CD8-positive, alpha-beta memory T cell (primary cell): ENCODE measurements around the gene XRCC4. TPM values are rescaled to one million over a fixed set of nuclear protein-coding genes. Genes with fewer than 3 reads are reported as not detected.

Source experiments
- CTCF ChIA-PET: fragments of 350-600 bp; sonication (Branson Sonifier 250); formaldehyde crosslinking; loops from one replicate; lab custom pipeline; 2021; ENCODE audit warnings: antibody characterized with exemption; lab: Charles Lee
- POLR2A ChIA-PET: fragments of 350-600 bp; sonication (Branson Sonifier 250); formaldehyde crosslinking; loops from one replicate; lab custom pipeline; 2021; ENCODE audit warnings: antibody characterized with exemption; lab: Charles Lee
- DNase-seq, 5 donors: peaks; one replicate each; pipeline versions ENCODE4 v3.0.0 to v3.0.0-alpha.2; 2020 to 2022; ENCODE audit warnings: mixed read lengths in 1 of 5
- H3K27ac ChIP-seq: one replicate; pipeline ENCODE4 v1.7.0; 2013; ENCODE audit warnings: low read depth, mild to moderate bottlenecking, low read length, moderate library complexity
- H3K27me3 ChIP-seq: 2 replicates; pipeline ENCODE4 v1.7.0; 2013; ENCODE audit warnings: low read length, mild to moderate bottlenecking; ENCODE audit not compliant: insufficient read depth, poor library complexity, severe bottlenecking
- H3K36me3 ChIP-seq: 2 replicates; pipeline ENCODE4 v1.7.0; 2013; ENCODE audit warnings: mild to moderate bottlenecking, low read length, moderate library complexity; ENCODE audit not compliant: insufficient read depth
- H3K4me1 ChIP-seq: 2 replicates; pipeline ENCODE4 v1.7.0; 2013; ENCODE audit warnings: mild to moderate bottlenecking, low read length, moderate library complexity; ENCODE audit not compliant: insufficient read depth
- H3K4me3 ChIP-seq: 2 replicates; pipeline ENCODE4 v1.7.0; 2013; ENCODE audit warnings: mild to moderate bottlenecking, low read length
- H3K9me3 ChIP-seq: 2 replicates; pipeline ENCODE4 v1.7.0; 2013; ENCODE audit warnings: mild to moderate bottlenecking, low read length
- H3K27ac Mint-ChIP-seq, 8 donors: one replicate each; pipeline ENCODE4 v1.8.0; 2020 to 2021; ENCODE audit warnings: mixed read lengths in 8 of 8, mild to moderate bottlenecking in 6 of 8, inconsistent platforms in 3 of 8, moderate library complexity in 3 of 8
- H3K27me3 Mint-ChIP-seq, 2 donors: one replicate each; pipeline ENCODE4 v1.8.0; 2020 to 2021; ENCODE audit warnings: mixed read lengths in 2 of 2, mild to moderate bottlenecking in 1 of 2, moderate library complexity in 1 of 2
- H3K36me3 Mint-ChIP-seq, 3 donors: one replicate each; pipeline ENCODE4 v1.8.0; 2020 to 2021; ENCODE audit warnings: mixed read lengths in 3 of 3, inconsistent platforms in 1 of 3, mild to moderate bottlenecking in 1 of 3
- H3K4me1 Mint-ChIP-seq, 3 donors: one replicate each; pipeline ENCODE4 v1.8.0; 2020 to 2021; ENCODE audit warnings: mixed read lengths in 3 of 3, inconsistent platforms in 1 of 3, mild to moderate bottlenecking in 1 of 3
- H3K4me3 Mint-ChIP-seq, 7 donors: one replicate each; pipeline ENCODE4 v1.8.0; 2020 to 2021; ENCODE audit warnings: mixed read lengths in 7 of 7, mild to moderate bottlenecking in 6 of 7, moderate library complexity in 4 of 7, inconsistent platforms in 2 of 7
- H3K9me3 Mint-ChIP-seq, 5 donors: one replicate each; pipeline ENCODE4 v1.8.0; 2020 to 2022; ENCODE audit warnings: mixed read lengths in 5 of 5, mild to moderate bottlenecking in 3 of 5, moderate library complexity in 2 of 5, inconsistent platforms in 1 of 5
- polyA plus RNA-seq: library from polyadenylated mRNA; unstranded; fragments of 300-500 nt; fragmentation: Illumina TruSeq; gene quantifications from one replicate; pipeline ENCODE4 v1.2.3, GENCODE V29; 2021
- total RNA-seq, 2 experiments: library from RNA; stranded (reverse); gene quantifications; one replicate each; pipeline ENCODE4 v1.2.3, GENCODE V29; 2021

XRCC4 gene
- total and polyA plus RNA-seq, 3 experiments from 2014 or later: 6.9 to 10.0 (median 8.3) TPM

GRCh38 chr5:83125560-83125959, 48.2 kb downstream of the XRCC4 start:
- Mint-ChIP-seq H3K4me3 (no peak overlapping the region), H3K4me1 (no peaks in the 10 kb centered on the region), H3K36me3 (peaks cover 5 to 40% (median 10%) of the 10 kb centered on the region in 3 donors), H3K27me3 (no peaks in the 10 kb centered on the region), H3K9me3 (peaks cover 0 to 9% (median 8%) of the 10 kb centered on the region in 5 donors), H3K27ac (no peak overlapping the region)
- Histone ChIP-seq H3K4me3 (no peak overlapping the region), H3K4me1 (no peaks in the 10 kb centered on the region), H3K36me3 (no peaks in the 10 kb centered on the region), H3K27me3 (no peaks in the 10 kb centered on the region), H3K9me3 (no peaks in the 10 kb centered on the region), H3K27ac (no peak overlapping the region)
- DNase-seq: no peak
- CTCF ChIA-PET: no interaction called here
- POLR2A ChIA-PET: no interaction called here

- H3K9me3 ChIP-seq: no peaks in the 10 kb centered on the region
- CTCF ChIA-PET: no interaction called here
- no peaks in the 10 kb centered on the region for H3K36me3 ChIP-seq
- H3K27me3 Mint-ChIP-seq: no peaks in the 10 kb centered on the region
- H3K4me3 Mint-ChIP-seq: no peak overlapping the region
- no peaks in the 10 kb centered on the region for H3K4me1 ChIP-seq
- peaks cover 0 to 16% (median 8%) of the 10 kb centered on the region in 5 donors for H3K9me3 Mint-ChIP-seq
- H3K4me1 Mint-ChIP-seq: no peaks in the 10 kb centered on the region
- DNase-seq: no peak
- POLR2A ChIA-PET: no interaction called here
- H3K27ac ChIP-seq: no peak overlapping the region
- no peaks in the 10 kb centered on the region for H3K27me3 ChIP-seq
- H3K36me3 Mint-ChIP-seq: peaks cover 5 to 45% (median 12%) of the 10 kb centered on the region in 3 donors
- no peak overlapping the region for H3K4me3 ChIP-seq
- no peak overlapping the region for H3K27ac Mint-ChIP-seq
Measured at GRCh38 chr5:83126501-83126900, 49.2 kb downstream of the XRCC4 start.

GRCh38 chr5:83133797-83134196, 56.5 kb downstream of the XRCC4 start:
- H3K27ac Mint-ChIP-seq: no peak overlapping the region
- no peaks in the 10 kb centered on the region for H3K27me3 ChIP-seq
- H3K4me3 Mint-ChIP-seq: no peak overlapping the region
- H3K9me3 Mint-ChIP-seq: peaks cover 5 to 34% (median 16%) of the 10 kb centered on the region in 5 donors
- H3K4me1 Mint-ChIP-seq: no peaks in the 10 kb centered on the region
- POLR2A ChIA-PET: no interaction called here
- DNase-seq: no peak
- peaks cover 12 to 47% (median 19%) of the 10 kb centered on the region in 3 donors for H3K36me3 Mint-ChIP-seq
- no peak overlapping the region for H3K4me3 ChIP-seq
- H3K36me3 ChIP-seq: no peaks in the 10 kb centered on the region
- no peak overlapping the region for H3K27ac ChIP-seq
- CTCF ChIA-PET: no interaction called here
- H3K9me3 ChIP-seq: no peaks in the 10 kb centered on the region
- no peaks in the 10 kb centered on the region for H3K27me3 Mint-ChIP-seq
- H3K4me1 ChIP-seq: no peaks in the 10 kb centered on the region

GRCh38 chr5:83142526-83142925, 65.2 kb downstream of the XRCC4 start:
- Mint-ChIP-seq H3K27me3 (no peaks in the 10 kb centered on the region), H3K36me3 (peaks cover 2 to 12% (median 4%) of the 10 kb centered on the region in 3 donors), H3K4me3 (no peak overlapping the region), H3K9me3 (no peaks in the 10 kb centered on the region), H3K4me1 (peaks cover 0 to 5% (median 2%) of the 10 kb centered on the region in 3 donors), H3K27ac (no peak overlapping the region)
- H3K27me3 ChIP-seq: no peaks in the 10 kb centered on the region
- H3K4me3 ChIP-seq: no peak overlapping the region
- CTCF ChIA-PET: no interaction called here
- H3K27ac ChIP-seq: no peak overlapping the region
- H3K36me3 ChIP-seq: no peaks in the 10 kb centered on the region
- no peaks in the 10 kb centered on the region for H3K4me1 ChIP-seq
- POLR2A ChIA-PET: no interaction called here
- no peak for DNase-seq
- H3K9me3 ChIP-seq: no peaks in the 10 kb centered on the region

- Mint-ChIP-seq H3K27me3 (no peaks in the 10 kb centered on the region), H3K27ac (no peak overlapping the region), H3K4me3 (no peak overlapping the region), H3K36me3 (peaks cover 2 to 12% (median 4%) of the 10 kb centered on the region in 3 donors), H3K9me3 (no peaks in the 10 kb centered on the region), H3K4me1 (peaks cover 0 to 5% (median 2%) of the 10 kb centered on the region in 3 donors)
- H3K27ac ChIP-seq: no peak overlapping the region
- no peaks in the 10 kb centered on the region for H3K4me1 ChIP-seq
- H3K27me3 ChIP-seq: no peaks in the 10 kb centered on the region
- POLR2A ChIA-PET: no interaction called here
- H3K9me3 ChIP-seq: no peaks in the 10 kb centered on the region
- no peak overlapping the region for H3K4me3 ChIP-seq
- DNase-seq: no peak
- CTCF ChIA-PET: no interaction called here
- H3K36me3 ChIP-seq: no peaks in the 10 kb centered on the region
Measured at GRCh38 chr5:83145241-83145640, 67.9 kb downstream of the XRCC4 start.

GRCh38 chr5:83145882-83146331, 68.6 kb downstream of the XRCC4 start:
- Mint-ChIP-seq H3K4me3 (no peak overlapping the region), H3K9me3 (no peaks in the 10 kb centered on the region), H3K36me3 (peaks cover 2 to 12% (median 4%) of the 10 kb centered on the region in 3 donors), H3K27me3 (no peaks in the 10 kb centered on the region), H3K27ac (no peak overlapping the region), H3K4me1 (peaks cover 0 to 5% (median 2%) of the 10 kb centered on the region in 3 donors)
- POLR2A ChIA-PET: no interaction called here
- H3K27ac ChIP-seq: no peak overlapping the region
- CTCF ChIA-PET: no interaction called here
- no peak for DNase-seq
- H3K4me1 ChIP-seq: no peaks in the 10 kb centered on the region
- no peak overlapping the region for H3K4me3 ChIP-seq
- H3K27me3 ChIP-seq: no peaks in the 10 kb centered on the region
- no peaks in the 10 kb centered on the region for H3K9me3 ChIP-seq
- no peaks in the 10 kb centered on the region for H3K36me3 ChIP-seq

GRCh38 chr5:83146441-83146840, 69.1 kb downstream of the XRCC4 start:
- no peaks in the 10 kb centered on the region for H3K27me3 ChIP-seq
- Mint-ChIP-seq H3K4me1 (peaks cover 0 to 5% (median 2%) of the 10 kb centered on the region in 3 donors), H3K27ac (no peak overlapping the region), H3K36me3 (peaks cover 2 to 12% (median 4%) of the 10 kb centered on the region in 3 donors), H3K27me3 (no peaks in the 10 kb centered on the region), H3K4me3 (no peak overlapping the region), H3K9me3 (no peaks in the 10 kb centered on the region)
- H3K36me3 ChIP-seq: no peaks in the 10 kb centered on the region
- ChIA-PET POLR2A (no interaction called here), CTCF (no interaction called here)
- no peaks in the 10 kb centered on the region for H3K9me3 ChIP-seq
- H3K27ac ChIP-seq: no peak overlapping the region
- no peak for DNase-seq
- no peaks in the 10 kb centered on the region for H3K4me1 ChIP-seq
- no peak overlapping the region for H3K4me3 ChIP-seq

GRCh38 chr5:83147593-83147992, 70.2 kb downstream of the XRCC4 start:
- no peaks in the 10 kb centered on the region for H3K27me3 Mint-ChIP-seq
- H3K4me1 Mint-ChIP-seq: peaks cover 0 to under 1% (median 0%) of the 10 kb centered on the region in 3 donors
- H3K9me3 ChIP-seq: no peaks in the 10 kb centered on the region
- peaks cover 2 to 5% (median 4%) of the 10 kb centered on the region in 3 donors for H3K36me3 Mint-ChIP-seq
- DNase-seq: no peak
- H3K4me3 Mint-ChIP-seq: no peak overlapping the region
- no peak overlapping the region for H3K4me3 ChIP-seq
- H3K36me3 ChIP-seq: no peaks in the 10 kb centered on the region
- CTCF ChIA-PET: no interaction called here
- H3K4me1 ChIP-seq: no peaks in the 10 kb centered on the region
- H3K27ac ChIP-seq: no peak overlapping the region
- H3K9me3 Mint-ChIP-seq: no peaks in the 10 kb centered on the region
- H3K27me3 ChIP-seq: no peaks in the 10 kb centered on the region
- no peak overlapping the region for H3K27ac Mint-ChIP-seq
- POLR2A ChIA-PET: no interaction called here
